ENCODE data around the gene MUSK. TPM values are rescaled to one million over a fixed set of nuclear protein-coding genes. Genes with fewer than 3 reads are reported as not detected.

MUSK gene
- total RNA-seq: not detected

DNA sequence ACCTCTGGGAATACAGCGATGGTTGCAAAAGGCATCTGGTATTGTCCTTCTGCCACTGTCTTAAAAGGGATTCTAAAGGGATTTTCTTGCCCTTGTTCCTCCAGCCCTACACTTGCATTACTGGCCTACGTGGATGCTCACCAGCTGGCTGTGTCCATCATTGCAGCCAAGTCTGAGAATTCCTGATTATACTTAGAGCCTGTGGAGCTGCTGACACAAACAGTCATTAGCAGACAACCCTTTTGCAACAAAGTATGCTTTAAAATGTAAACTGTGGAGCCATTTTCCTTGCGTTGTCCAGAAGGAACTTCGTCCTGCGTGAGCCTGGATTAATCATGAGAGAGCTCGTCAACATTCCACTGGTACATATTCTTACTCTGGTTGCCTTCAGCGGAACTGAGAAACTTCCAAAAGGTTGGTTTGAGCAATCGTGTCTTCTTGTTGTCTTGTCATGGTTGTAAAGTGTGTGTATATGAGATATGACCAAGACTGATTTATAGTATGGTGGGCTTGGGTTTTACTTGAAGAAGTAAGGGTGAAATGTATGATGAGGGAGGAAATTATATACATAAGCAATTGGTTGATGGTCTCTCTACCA lies at the start of gene MUSK:
Gene MUSK (plus strand): TSS at position 222 of the 598 bp plus-strand sequence. CDS start 114 bp downstream, at position 336.
- H3K9me3 Mint-ChIP-seq: no peaks in the 10 kb centered on the region
- no peak within 1 kb of the TSS for H3K4me3 Mint-ChIP-seq
- no peaks in the 10 kb centered on the region for H3K4me1 Mint-ChIP-seq
- no peaks in the 10 kb centered on the region for H3K27me3 Mint-ChIP-seq
- no peak for DNase-seq
- H3K27ac Mint-ChIP-seq: no peak within 1 kb of the TSS
- no peaks in the 10 kb centered on the region for H3K36me3 Mint-ChIP-seq

DNA sequence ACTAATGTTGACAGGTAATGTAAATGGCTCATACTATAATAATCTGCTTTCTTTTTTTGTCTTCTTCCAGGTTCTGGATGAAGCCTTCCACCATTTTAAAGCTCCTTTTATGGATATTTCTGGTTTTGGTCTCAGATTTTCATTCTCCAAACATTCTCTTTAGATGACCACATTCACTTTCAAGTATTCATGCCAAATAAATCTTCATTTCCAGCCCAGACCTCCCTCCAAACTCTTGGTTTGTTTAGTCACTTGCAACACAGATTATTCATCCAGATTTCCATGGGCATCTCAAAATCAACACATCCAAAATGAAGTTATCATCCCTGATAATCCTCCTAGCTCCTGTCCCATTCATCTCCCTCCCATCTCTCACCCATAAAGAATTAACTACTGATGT lies 48.8 kb upstream of the MUSK start:
- no peaks in the 10 kb centered on the region for H3K9me3 Mint-ChIP-seq
- no peak for DNase-seq
- peaks cover 5% of the 10 kb centered on the region for H3K27me3 Mint-ChIP-seq
- H3K36me3 Mint-ChIP-seq: no peaks in the 10 kb centered on the region
- H3K4me1 Mint-ChIP-seq: no peaks in the 10 kb centered on the region
- no peak overlapping the region for H3K4me3 Mint-ChIP-seq
- H3K27ac Mint-ChIP-seq: no peak overlapping the region

DNA sequence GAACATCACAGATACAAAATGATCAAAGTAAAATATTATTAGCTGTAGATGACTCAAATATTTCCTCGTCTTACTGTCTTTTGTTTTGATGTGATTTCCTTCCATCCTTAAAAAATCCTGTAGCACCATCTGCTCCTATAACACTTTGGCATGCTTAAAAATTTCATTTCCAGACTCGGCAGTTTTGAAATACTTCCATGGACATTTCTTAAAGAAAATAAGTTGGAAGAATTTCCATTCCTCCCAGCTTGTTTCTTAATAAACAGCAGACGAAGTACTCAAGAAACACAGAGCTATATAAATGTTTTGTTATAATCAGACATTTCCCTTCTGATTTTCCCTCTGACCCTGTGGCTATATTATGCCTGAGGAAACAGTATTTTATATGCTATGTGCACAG lies 47.9 kb upstream of the MUSK start:
- H3K27me3 Mint-ChIP-seq: peaks cover 5% of the 10 kb centered on the region
- H3K27ac Mint-ChIP-seq: no peak overlapping the region
- H3K4me1 Mint-ChIP-seq: no peaks in the 10 kb centered on the region
- DNase-seq: no peak
- H3K9me3 Mint-ChIP-seq: no peaks in the 10 kb centered on the region
- no peak overlapping the region for H3K4me3 Mint-ChIP-seq
- H3K36me3 Mint-ChIP-seq: no peaks in the 10 kb centered on the region

DNA sequence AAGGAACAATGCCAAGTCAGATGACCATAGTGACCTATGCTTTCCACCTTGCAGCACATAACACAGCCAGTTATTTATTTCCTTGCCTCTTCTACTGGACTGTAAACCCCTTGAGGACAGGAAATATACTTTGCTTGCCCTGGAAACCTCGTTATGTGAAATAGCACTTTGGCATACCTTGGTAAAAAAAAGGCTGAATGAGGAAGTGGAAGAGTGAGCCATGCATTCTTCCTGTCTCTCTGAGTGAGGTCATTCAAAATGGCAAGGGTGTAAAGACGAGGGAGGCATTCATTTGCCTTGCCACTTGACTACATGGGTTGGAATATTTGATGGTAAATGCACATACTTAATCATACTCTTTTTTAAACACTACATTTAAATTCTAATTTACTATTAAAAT lies 46.2 kb upstream of the MUSK start:
- H3K36me3 Mint-ChIP-seq: no peaks in the 10 kb centered on the region
- H3K4me1 Mint-ChIP-seq: peaks cover 8% of the 10 kb centered on the region
- no peak overlapping the region for H3K27ac Mint-ChIP-seq
- H3K4me3 Mint-ChIP-seq: no peak overlapping the region
- H3K9me3 Mint-ChIP-seq: no peaks in the 10 kb centered on the region
- DNase-seq: no peak
- peaks cover 5% of the 10 kb centered on the region for H3K27me3 Mint-ChIP-seq

DNA sequence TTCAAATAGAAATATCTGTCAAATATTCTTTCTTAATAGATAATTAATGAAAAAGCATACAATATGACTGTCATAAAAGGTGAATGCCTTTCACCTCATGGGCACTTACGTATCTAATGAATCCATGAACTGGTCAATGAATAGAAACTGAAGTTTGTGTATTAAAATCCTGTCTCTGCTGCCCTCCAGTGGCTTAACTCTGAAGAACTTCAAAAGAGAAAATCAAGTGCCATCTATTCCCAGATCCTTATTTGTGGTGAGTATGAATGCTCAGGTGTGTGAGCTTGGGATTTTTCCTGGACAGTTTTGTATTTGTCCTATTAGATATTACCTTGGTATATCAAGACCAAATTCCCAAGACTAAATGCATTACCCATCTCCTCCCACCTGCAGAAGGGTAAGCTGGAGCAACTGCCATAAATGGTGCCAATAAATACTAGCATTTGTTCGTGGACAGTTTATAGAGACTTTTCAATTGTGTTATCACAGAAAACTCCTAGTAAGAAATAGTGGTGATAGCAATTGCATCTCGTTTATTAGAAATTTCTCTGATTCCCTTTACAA lies 45.0 kb upstream of the MUSK start:
- Mint-ChIP-seq H3K4me3 (no peak overlapping the region), H3K9me3 (no peaks in the 10 kb centered on the region), H3K27ac (no peak overlapping the region), H3K36me3 (no peaks in the 10 kb centered on the region), H3K4me1 (peaks cover 8% of the 10 kb centered on the region), H3K27me3 (peaks cover 5% of the 10 kb centered on the region)
- no peak for DNase-seq

DNA sequence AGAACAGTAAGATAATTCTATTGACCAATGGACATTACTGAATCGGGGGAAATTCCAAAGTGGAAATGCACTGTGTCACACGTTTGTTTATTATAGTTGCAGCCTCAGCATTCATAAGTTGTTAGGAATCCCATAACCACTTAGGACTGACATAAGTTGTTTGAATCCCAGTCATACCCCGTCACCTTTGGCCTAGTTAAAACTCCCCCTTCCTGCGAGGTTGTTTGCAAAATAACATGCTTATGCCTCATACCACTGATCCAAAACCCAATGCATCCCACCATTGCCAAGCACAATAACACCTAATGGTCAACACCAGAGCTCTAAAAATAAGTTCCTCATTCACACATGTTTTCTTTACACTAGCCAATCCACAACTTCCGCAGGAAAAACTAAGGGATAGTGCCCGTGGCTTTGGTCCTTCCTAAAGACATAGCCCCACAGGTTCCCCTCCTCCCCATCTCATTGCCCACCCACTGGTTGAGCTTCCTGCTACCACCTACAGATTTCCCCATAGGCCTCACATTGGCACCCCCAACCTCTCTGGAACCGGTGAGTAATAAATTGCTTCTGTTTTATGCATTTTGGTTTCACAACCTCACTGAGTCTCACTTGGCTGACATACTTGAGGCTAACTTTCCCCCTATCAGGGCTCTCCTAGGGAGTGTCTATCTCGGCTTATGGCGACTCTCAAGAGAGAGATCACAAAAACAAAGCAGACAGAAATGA lies 42.3 kb upstream of the MUSK start:
- Mint-ChIP-seq H3K27ac (peak overlapping the region; percentile 5), H3K4me1 (peaks cover 8% of the 10 kb centered on the region), H3K4me3 (no peak overlapping the region), H3K9me3 (no peaks in the 10 kb centered on the region), H3K27me3 (peaks cover 5% of the 10 kb centered on the region), H3K36me3 (no peaks in the 10 kb centered on the region)
- peak; percentile 18 for DNase-seq

DNA sequence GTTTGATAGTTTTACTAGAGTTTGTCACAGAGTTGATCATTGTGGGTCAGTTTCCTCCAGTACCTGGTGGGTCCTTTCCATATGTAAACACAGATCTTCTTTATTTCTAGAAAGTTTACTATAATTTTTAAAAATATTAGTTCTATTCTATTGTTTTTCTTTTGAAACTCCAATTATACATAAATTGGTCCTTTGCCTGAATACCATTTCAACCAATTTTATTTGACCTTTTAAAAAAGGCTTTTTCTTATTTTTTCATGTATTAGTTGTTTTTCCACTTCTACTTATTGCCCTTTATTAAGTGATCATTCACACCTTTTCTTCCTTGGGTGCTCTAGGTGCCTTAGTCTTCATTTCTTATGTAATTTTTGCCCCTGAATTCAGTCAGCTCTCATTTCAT lies 33.0 kb upstream of the MUSK start:
- no peak overlapping the region for H3K27ac Mint-ChIP-seq
- H3K27me3 Mint-ChIP-seq: no peaks in the 10 kb centered on the region
- no peak overlapping the region for H3K4me3 Mint-ChIP-seq
- H3K4me1 Mint-ChIP-seq: no peaks in the 10 kb centered on the region
- peaks cover 13% of the 10 kb centered on the region for H3K9me3 Mint-ChIP-seq
- H3K36me3 Mint-ChIP-seq: no peaks in the 10 kb centered on the region
- DNase-seq: no peak

DNA sequence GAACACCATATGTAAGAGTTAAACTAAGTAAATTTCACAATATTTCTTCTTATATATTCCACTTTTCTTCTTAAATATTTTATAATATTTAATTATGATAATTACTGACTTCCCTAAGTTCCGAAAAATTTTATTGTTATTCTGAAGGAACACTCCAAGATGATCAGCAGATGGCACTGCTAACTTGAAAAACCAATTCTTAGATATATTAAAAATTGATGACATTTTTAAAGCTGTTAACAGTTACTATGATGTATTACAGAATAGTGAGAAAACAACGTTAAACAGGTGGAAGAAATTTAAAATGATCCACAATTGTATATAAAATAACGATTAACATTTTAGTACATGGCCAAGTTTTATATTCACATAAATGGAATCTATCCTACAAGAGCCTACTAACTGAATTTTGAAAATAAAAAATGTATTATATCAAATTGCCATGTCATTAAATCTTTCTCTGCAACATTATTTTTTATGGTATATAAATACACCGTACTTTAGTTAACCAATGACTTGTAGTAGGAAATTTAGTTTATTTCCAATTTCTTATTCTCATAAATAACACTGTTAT lies 30.1 kb upstream of the MUSK start:
- no peaks in the 10 kb centered on the region for H3K36me3 Mint-ChIP-seq
- no peak for DNase-seq
- no peak overlapping the region for H3K27ac Mint-ChIP-seq
- H3K9me3 Mint-ChIP-seq: peaks cover 13% of the 10 kb centered on the region
- no peaks in the 10 kb centered on the region for H3K27me3 Mint-ChIP-seq
- no peaks in the 10 kb centered on the region for H3K4me1 Mint-ChIP-seq
- H3K4me3 Mint-ChIP-seq: no peak overlapping the region

DNA sequence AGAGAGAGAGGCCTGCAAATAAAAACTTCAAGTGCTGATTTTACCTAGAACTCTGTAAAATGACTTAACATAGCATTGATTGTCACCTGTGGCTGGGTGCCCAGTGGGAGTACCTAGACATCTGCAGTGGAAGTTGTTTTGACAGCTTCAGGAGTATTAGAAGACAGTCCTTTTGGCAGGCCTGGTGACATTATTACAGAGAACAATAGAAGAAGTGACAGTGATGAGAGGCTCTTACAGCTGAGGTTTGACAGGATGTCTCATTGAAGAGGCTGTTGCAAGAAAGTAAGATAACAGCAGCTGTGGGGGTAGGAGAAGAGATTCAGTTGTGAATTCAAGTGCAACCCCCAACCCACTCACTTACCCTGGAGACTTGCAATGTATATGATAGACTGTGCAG lies 27.9 kb upstream of the MUSK start:
- H3K9me3 Mint-ChIP-seq: peaks cover 5% of the 10 kb centered on the region
- H3K4me1 Mint-ChIP-seq: no peaks in the 10 kb centered on the region
- H3K36me3 Mint-ChIP-seq: no peaks in the 10 kb centered on the region
- DNase-seq: no peak
- no peak overlapping the region for H3K4me3 Mint-ChIP-seq
- H3K27ac Mint-ChIP-seq: no peak overlapping the region
- H3K27me3 Mint-ChIP-seq: no peaks in the 10 kb centered on the region

DNA sequence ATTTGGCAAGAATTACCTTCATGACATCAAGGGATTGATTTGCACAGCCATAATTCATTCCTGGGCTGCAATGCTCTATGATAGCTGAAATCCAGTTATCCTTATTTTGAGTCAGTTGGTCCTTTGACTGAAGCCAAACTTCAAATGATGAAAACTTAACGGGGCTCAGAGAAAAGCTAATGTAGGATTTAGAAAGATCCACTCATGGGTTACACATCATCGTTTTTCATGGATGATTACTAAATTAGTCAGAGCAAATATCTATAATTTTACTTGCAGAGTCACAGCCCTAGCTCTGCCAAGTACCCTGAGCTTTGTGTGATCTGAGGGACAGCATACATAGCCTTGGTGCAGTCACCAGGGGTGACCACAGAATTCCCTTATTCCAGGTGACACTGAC lies 27.3 kb upstream of the MUSK start:
- no peak overlapping the region for H3K4me3 Mint-ChIP-seq
- no peak overlapping the region for H3K27ac Mint-ChIP-seq
- H3K27me3 Mint-ChIP-seq: no peaks in the 10 kb centered on the region
- no peaks in the 10 kb centered on the region for H3K36me3 Mint-ChIP-seq
- peaks cover 3% of the 10 kb centered on the region for H3K9me3 Mint-ChIP-seq
- no peaks in the 10 kb centered on the region for H3K4me1 Mint-ChIP-seq
- DNase-seq: no peak

DNA sequence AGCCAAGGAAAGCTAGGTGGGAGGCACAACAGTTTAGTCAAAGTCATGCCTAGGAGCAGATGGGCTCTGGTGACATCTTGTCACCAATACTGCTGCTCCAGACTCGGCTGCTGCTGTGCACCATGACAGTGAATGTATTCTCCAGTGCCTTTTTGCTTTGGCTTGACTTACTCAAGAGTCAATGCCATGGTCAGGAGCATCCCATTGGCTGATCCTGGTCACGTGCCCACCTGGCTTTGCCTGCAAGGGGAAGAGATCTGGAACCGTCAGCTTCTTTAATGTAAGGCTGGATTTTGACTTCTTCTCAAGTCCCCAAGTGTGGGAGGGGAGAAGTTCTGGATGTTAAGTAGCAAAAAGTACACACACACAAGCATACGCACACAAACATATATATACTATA lies 19.9 kb upstream of the MUSK start:
- H3K27ac Mint-ChIP-seq: no peak overlapping the region
- H3K9me3 Mint-ChIP-seq: peaks cover 2% of the 10 kb centered on the region
- H3K27me3 Mint-ChIP-seq: no peaks in the 10 kb centered on the region
- no peaks in the 10 kb centered on the region for H3K36me3 Mint-ChIP-seq
- DNase-seq: no peak
- H3K4me1 Mint-ChIP-seq: no peaks in the 10 kb centered on the region
- no peak overlapping the region for H3K4me3 Mint-ChIP-seq

DNA sequence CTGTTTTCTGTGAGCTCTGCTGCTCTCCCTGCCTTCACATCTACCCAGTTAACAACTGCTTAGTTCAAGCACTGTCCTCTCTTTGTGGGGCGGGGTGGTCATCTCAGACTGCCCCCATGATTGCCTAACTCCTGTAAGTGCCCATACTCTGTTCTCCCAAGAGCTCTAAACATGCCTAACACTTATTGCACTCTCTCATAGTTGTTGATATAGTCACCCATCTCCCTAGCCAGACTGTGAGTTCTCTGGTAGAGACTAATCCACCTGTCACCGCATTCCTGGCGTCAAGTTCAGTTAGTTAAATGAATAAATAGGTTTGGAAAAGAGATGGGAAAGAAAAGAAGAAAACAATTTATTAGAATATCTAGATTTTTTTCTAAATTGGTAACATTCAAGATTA lies 18.3 kb upstream of the MUSK start:
- DNase-seq: no peak
- Mint-ChIP-seq H3K27me3 (no peaks in the 10 kb centered on the region), H3K4me1 (no peaks in the 10 kb centered on the region), H3K4me3 (no peak overlapping the region), H3K36me3 (no peaks in the 10 kb centered on the region), H3K9me3 (peaks cover 2% of the 10 kb centered on the region), H3K27ac (no peak overlapping the region)

DNA sequence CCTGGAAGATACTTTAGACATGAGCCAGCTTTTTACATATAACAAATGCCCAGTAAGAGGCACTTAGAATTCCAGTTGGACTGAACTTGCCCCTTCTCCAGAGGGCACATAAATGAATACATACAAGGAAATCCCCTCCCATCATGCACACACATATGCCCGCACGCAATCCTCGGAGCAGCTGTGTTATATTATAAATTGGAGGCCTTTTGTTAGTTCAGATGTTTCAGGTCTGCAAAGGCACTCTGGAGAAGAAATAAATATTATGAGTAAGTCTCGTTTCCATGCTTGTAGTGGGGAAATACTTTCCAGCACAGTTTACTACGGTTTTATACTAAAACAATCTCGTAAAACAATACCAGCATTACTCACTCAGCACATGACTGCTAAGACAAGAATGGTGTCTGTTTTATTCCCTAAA lies 17.6 kb upstream of the MUSK start:
- no peak for DNase-seq
- H3K4me3 Mint-ChIP-seq: no peak overlapping the region
- peaks cover under 1% of the 10 kb centered on the region for H3K9me3 Mint-ChIP-seq
- H3K36me3 Mint-ChIP-seq: no peaks in the 10 kb centered on the region
- no peak overlapping the region for H3K27ac Mint-ChIP-seq
- no peaks in the 10 kb centered on the region for H3K27me3 Mint-ChIP-seq
- no peaks in the 10 kb centered on the region for H3K4me1 Mint-ChIP-seq

DNA sequence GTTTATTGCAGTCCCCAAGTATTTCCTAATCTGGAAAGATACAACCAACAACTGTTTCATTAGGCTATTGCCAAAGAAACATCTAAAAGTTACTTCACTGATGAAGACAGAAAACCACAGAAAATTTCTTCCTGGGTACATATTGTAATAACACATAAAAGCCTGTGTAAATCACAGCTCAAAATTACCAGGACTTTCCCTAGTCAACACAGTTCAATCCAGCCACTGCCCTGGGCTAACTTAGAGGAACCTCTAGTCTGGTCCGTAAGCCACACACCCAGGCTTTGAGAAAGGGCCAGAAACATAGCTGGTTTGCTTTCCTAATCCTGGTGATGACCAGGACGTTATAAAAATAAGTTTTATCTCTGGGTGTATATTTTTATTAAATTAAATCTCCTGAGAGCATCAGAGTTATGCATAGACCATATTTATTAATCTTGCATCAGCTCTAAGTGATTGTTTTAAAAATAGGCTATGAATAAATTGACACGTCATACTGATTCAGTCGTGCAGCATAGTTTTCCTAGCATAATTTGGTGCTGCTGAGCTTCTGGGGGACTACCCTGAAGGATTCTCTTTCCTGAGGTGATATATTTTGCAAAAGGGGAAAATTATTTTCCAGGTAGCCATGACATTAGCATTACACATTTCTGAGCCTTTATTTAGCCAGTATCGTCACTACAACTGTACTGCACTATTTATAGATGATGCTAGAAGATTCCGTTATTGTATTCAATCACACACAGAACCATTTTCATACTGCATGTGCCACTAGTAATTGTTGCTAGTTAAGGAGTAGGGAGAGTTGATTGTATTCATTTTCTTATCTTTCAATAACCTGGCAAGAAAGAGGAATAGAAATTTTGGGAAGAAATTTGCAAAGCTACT lies 12.6 kb upstream of the MUSK start:
- Mint-ChIP-seq H3K27me3 (peaks cover 4% of the 10 kb centered on the region), H3K4me1 (no peaks in the 10 kb centered on the region), H3K4me3 (no peak overlapping the region), H3K36me3 (no peaks in the 10 kb centered on the region), H3K27ac (no peak overlapping the region), H3K9me3 (peaks cover 3% of the 10 kb centered on the region)
- DNase-seq: no peak

All from activated naive CD8-positive, alpha-beta T cell treated with anti-CD3 and anti-CD28 coated beads for 36 hours (primary cell).